Transverse colon (tissue), 4 donors: ENCODE measurements around the gene USP6NL. TPM values are rescaled to one million over a fixed set of nuclear protein-coding genes. Genes with fewer than 3 reads are reported as not detected.

Source experiments
- DNase-seq: peaks from one replicate; pipeline ENCODE4 v3.0.0-alpha.2; 2019
- H3K27ac ChIP-seq, 4 donors: fragments of 200-600 bp; sonication (generic); 2 replicates each; pipeline ENCODE4 v1.5.1; 2016 to 2018; ENCODE audit warnings: inconsistent platforms in 4 of 4
- H3K27me3 ChIP-seq: fragments of 200-600 bp; sonication (generic); 2 replicates; pipeline ENCODE4 v1.5.1; 2017; ENCODE audit warnings: inconsistent platforms
- H3K36me3 ChIP-seq, 4 donors: fragments of 200-600 bp; sonication (generic); 2 replicates each; pipeline ENCODE4 v1.5.1; 2017 to 2019; ENCODE audit warnings: inconsistent platforms in 4 of 4
- H3K4me1 ChIP-seq, 4 donors: fragments of 200-600 bp; sonication (generic); 2 replicates each; pipeline ENCODE4 v1.5.1; 2017 to 2020; ENCODE audit warnings: inconsistent platforms in 4 of 4
- H3K4me3 ChIP-seq, 4 donors: fragments of 200-600 bp; sonication (generic); 1 replicate in 1 of 4; 2 replicates in 3 of 4; pipeline versions ENCODE4 v1.5.1 to v1.6.1; 2017 to 2019; ENCODE audit warnings: inconsistent platforms in 4 of 4
- H3K9me3 ChIP-seq, 2 donors: fragments of 200-600 bp; sonication (generic); 2 replicates each; pipeline ENCODE4 v1.5.1; 2017 to 2019; ENCODE audit warnings: inconsistent platforms in 2 of 2
- CTCF ChIP-seq, 5 experiments: fragments of 200-600 bp in 3 of 5; fragments of 450-650 bp in 2 of 5; sonication (generic) in 3 of 5; IDR thresholded peaks; 1 replicate in 2 of 5; 2 replicates in 3 of 5; pipeline ENCODE4 v1.5.1; 2016 to 2017; ENCODE audit warnings: antibody characterized with exemption in 5 of 5, inconsistent platforms in 3 of 5, mild to moderate bottlenecking in 2 of 5, moderate library complexity in 1 of 5
- EP300 ChIP-seq: sonication (generic); formaldehyde crosslinking; IDR thresholded peaks from one replicate; pipeline ENCODE4 v1.6.1; 2017; ENCODE audit warnings: antibody characterized with exemption, low read depth
- POLR2A ChIP-seq: fragments of 450-650 bp; IDR thresholded peaks from one replicate; pipeline ENCODE4 v1.6.1; 2016; ENCODE audit warnings: antibody characterized with exemption, mild to moderate bottlenecking, moderate library complexity
- POLR2AphosphoS5 ChIP-seq, 3 donors: sonication (generic); formaldehyde crosslinking; IDR thresholded peaks; one replicate each; pipeline ENCODE4 v1.6.1; 2016; ENCODE audit warnings: antibody characterized with exemption in 3 of 3
- WGBS, 2 donors: methylation state at CpG; one replicate each; pipeline ENCODE4 v1.1.5; 2018; ENCODE audit warnings: low coverage in 1 of 2; 5-methylcytosine and 5-hydroxymethylcytosine counted together
- in situ Hi-C, 4 donors: fragments of 200-750 bp; cut with MboI; loops; one replicate each; pipeline versions ENCODE4 v1.15.0 to v1.15.1; 2017; ENCODE audit warnings: low sequenced_read_pairs in 3 of 4, low pct_ligation_motif_present in 1 of 4, low pct_unique_long_range_greater_than_20kb in 1 of 4
- intact Hi-C: fragments of 100-400 bp; cut with DNase I; formaldehyde crosslinking; loops from one replicate; pipeline ENCODE4 v1.15.1; 2023; ENCODE audit warnings: low total_unique reads
- total RNA-seq, 4 donors: library from RNA; depleted of rRNA; stranded (reverse); fragments of >200 nt; gene quantifications; one replicate each; pipeline ENCODE4 v1.1.0, GENCODE V29; 2016

The USP6NL gene
- total RNA-seq, 4 donors from 2014 or later = 17.3 to 45.8 (median 26.6) TPM

- no peaks in the 10 kb centered on the region for H3K9me3 ChIP-seq
- no peak for TF ChIP-seq POLR2AphosphoS5 (IDR thresholded peaks at IDR 0.05)
- TF ChIP-seq EP300 = no peak
- no peak for TF ChIP-seq POLR2A
- no peak for TF ChIP-seq CTCF (IDR thresholded peaks at IDR 0.05)
- H3K36me3 ChIP-seq = no peaks in the 10 kb centered on the region
- in situ Hi-C loops = no loop called here
- intact Hi-C loops = no loop called here
- H3K4me1 ChIP-seq = peaks cover 0 to 9% (median 0%) of the 10 kb centered on the region in 4 donors
- WGBS, 2 donors = 86 to 92% methylated on average over 4 to 8 of the region's 8 CpGs
- no peak overlapping the region for H3K27ac ChIP-seq
- H3K4me3 ChIP-seq = no peak overlapping the region
- DNase-seq = no peak
- H3K27me3 ChIP-seq = no peaks in the 10 kb centered on the region
These were observed 72.6 kb downstream of the USP6NL start for GRCh38 chr10:11538834-11539190.

- Histone ChIP-seq H3K4me3 (no peak overlapping the region), H3K27me3 (no peaks in the 10 kb centered on the region), H3K27ac (no peak overlapping the region), H3K36me3 (no peaks in the 10 kb centered on the region), H3K9me3 (no peaks in the 10 kb centered on the region), H3K4me1 (peaks cover 3 to 26% (median 5%) of the 10 kb centered on the region in 4 donors)
- DNase-seq = no peak
- intact Hi-C loops = no loop called here
- WGBS, 2 donors = 87 to 100% methylated on average over 1 of the region's 1 CpG
- TF ChIP-seq CTCF (IDR thresholded peaks at IDR 0.05) (no peak), POLR2A (no peak), EP300 (no peak), POLR2AphosphoS5 (IDR thresholded peaks at IDR 0.05) (no peak)
- in situ Hi-C loops = no loop called here
These were observed 75.2 kb downstream of the USP6NL start for GRCh38 chr10:11536228-11536627.

GRCh38 chr10:11535346-11535959, 76.0 kb downstream of the USP6NL start:
- TF ChIP-seq POLR2A = no peak
- no peak for TF ChIP-seq CTCF (IDR thresholded peaks at IDR 0.05)
- no peak for TF ChIP-seq POLR2AphosphoS5 (IDR thresholded peaks at IDR 0.05)
- TF ChIP-seq EP300 = no peak
- no peaks in the 10 kb centered on the region for H3K36me3 ChIP-seq
- no peaks in the 10 kb centered on the region for H3K9me3 ChIP-seq
- intact Hi-C loops = no loop called here
- in situ Hi-C loops = no loop called here
- no peak for DNase-seq
- H3K27ac ChIP-seq = no peak overlapping the region
- WGBS, 2 donors = 78 to 89% methylated on average over 5 of the region's 5 CpGs
- H3K27me3 ChIP-seq = no peaks in the 10 kb centered on the region
- peaks cover 3 to 26% (median 5%) of the 10 kb centered on the region in 4 donors for H3K4me1 ChIP-seq
- H3K4me3 ChIP-seq = no peak overlapping the region

- Histone ChIP-seq H3K36me3 (no peaks in the 10 kb centered on the region), H3K4me1 (peaks cover 3 to 27% (median 8%) of the 10 kb centered on the region in 4 donors), H3K27me3 (no peaks in the 10 kb centered on the region), H3K9me3 (no peaks in the 10 kb centered on the region), H3K27ac (peak overlapping the region in 2 of 4 donors; percentile 5 to 32), H3K4me3 (no peak overlapping the region)
- TF ChIP-seq POLR2AphosphoS5 (IDR thresholded peaks at IDR 0.05) (no peak), CTCF (IDR thresholded peaks at IDR 0.05) (peak in 3 of 5 experiments; percentile 16 to 22 (median 20))
- in situ Hi-C loops = no loop called here
- intact Hi-C loops = no loop called here
- DNase-seq = no peak
These were observed 78.1 kb downstream of the USP6NL start for GRCh38 chr10:11533328-11533781.
